Activated naive CD4-positive, alpha-beta T cell treated with anti-CD3 and anti-CD28 coated beads, Interleukin-2, amount 50 U/mL, for 72 hours (primary cell): Measurements from ENCODE around the gene GTPBP2. TPM values are rescaled to one million over a fixed set of nuclear protein-coding genes. Genes with fewer than 3 reads are reported as not detected.
"Not testable (repeated sequence)": the region's sequence is repeated elsewhere in the genome, so short reads cannot be mapped to it uniquely, and the experiment has no call there.

ENCODE experiments used
- ATAC-seq, 2 donors: fragments of 150-1000 bp; cut with Tn5 transposase; 2 replicates each; pipeline ENCODE4 v1.10.0; 2021; ENCODE audit warnings: mild to moderate bottlenecking in 2 of 2, moderate library complexity in 2 of 2
- DNase-seq, 2 donors: peaks; one replicate each; pipeline ENCODE4 v3.0.0; 2021 to 2022; ENCODE audit warnings: low spot score in 2 of 2
- H3K27ac Mint-ChIP-seq, 2 donors: one replicate each; pipeline ENCODE4 v1.8.0; 2022; ENCODE audit warnings: mild to moderate bottlenecking in 2 of 2, mixed read lengths in 2 of 2
- H3K36me3 Mint-ChIP-seq, 2 donors: one replicate each; pipeline ENCODE4 v1.8.0; 2022; ENCODE audit warnings: mixed read lengths in 2 of 2
- H3K9me3 Mint-ChIP-seq, 2 donors: one replicate each; pipeline ENCODE4 v1.8.0; 2022; ENCODE audit warnings: mixed read lengths in 2 of 2
- total RNA-seq, 2 donors: library from RNA; stranded (reverse); gene quantifications; one replicate each; pipeline ENCODE4 v1.2.3, GENCODE V29; 2022

GTPBP2 gene
- total RNA-seq, 2 donors from 2014 or later = 84.1 to 85.8 TPM

GRCh38 chr6:43667245-43668150 lies 38.4 kb upstream of the GTPBP2 start:
- Mint-ChIP-seq H3K9me3 (no peaks in the 10 kb centered on the region), H3K36me3 (no peaks in the 10 kb centered on the region)
- ATAC-seq = peak; percentile 63 to 65

GRCh38 chr6:43666196-43666920 lies 37.3 kb upstream of the GTPBP2 start:
- Mint-ChIP-seq H3K27ac (peak overlapping the region in 1 of 2 donors; percentile 41), H3K9me3 (no peaks in the 10 kb centered on the region)

More at GRCh38 chr6:43667245-43668150, 38.4 kb upstream of the GTPBP2 start:
- peak; percentile 76 to 89 for DNase-seq
- peak overlapping the region; percentile 80 to 87 for H3K27ac Mint-ChIP-seq

GRCh38 chr6:43665376-43665775 lies 36.3 kb upstream of the GTPBP2 start:
- H3K27ac Mint-ChIP-seq = no peak overlapping the region
- DNase-seq (no peak), ATAC-seq (no peak)
- H3K36me3 Mint-ChIP-seq = peaks cover 0 to 5% of the 10 kb centered on the region in 2 donors
- H3K9me3 Mint-ChIP-seq = no peaks in the 10 kb centered on the region

More at GRCh38 chr6:43666196-43666920, 37.3 kb upstream of the GTPBP2 start:
- no peaks in the 10 kb centered on the region for H3K36me3 Mint-ChIP-seq
- ATAC-seq = no peak
- no peak for DNase-seq

- not testable (repeated sequence) for H3K27ac Mint-ChIP-seq, H3K36me3 Mint-ChIP-seq, DNase-seq, H3K9me3 Mint-ChIP-seq
- peak in 1 of 2 donors; percentile 55 for ATAC-seq
Observed at GRCh38 chr6:43662948-43663347, 33.9 kb upstream of the GTPBP2 start.

GRCh38 chr6:43658161-43658560 lies 29.1 kb upstream of the GTPBP2 start:
- no peaks in the 10 kb centered on the region for H3K9me3 Mint-ChIP-seq

GRCh38 chr6:43657221-43657802 lies 28.2 kb upstream of the GTPBP2 start:
- DNase-seq (no peak), ATAC-seq (no peak)
- H3K27ac Mint-ChIP-seq = no peak overlapping the region
- H3K36me3 Mint-ChIP-seq = peaks cover 0 to 5% of the 10 kb centered on the region in 2 donors
- H3K9me3 Mint-ChIP-seq = no peaks in the 10 kb centered on the region

More at GRCh38 chr6:43658161-43658560, 29.1 kb upstream of the GTPBP2 start:
- ATAC-seq = no peak
- H3K27ac Mint-ChIP-seq = no peak overlapping the region
- H3K36me3 Mint-ChIP-seq = peaks cover 0 to 5% of the 10 kb centered on the region in 2 donors
- DNase-seq = no peak

- not testable (repeated sequence) for ATAC-seq, DNase-seq, H3K27ac Mint-ChIP-seq, H3K36me3 Mint-ChIP-seq, H3K9me3 Mint-ChIP-seq
Observed at GRCh38 chr6:43652822-43653221, 23.8 kb upstream of the GTPBP2 start.

GRCh38 chr6:43648248-43648647 lies 19.2 kb upstream of the GTPBP2 start:
- no peak overlapping the region for H3K27ac Mint-ChIP-seq
- no peaks in the 10 kb centered on the region for H3K9me3 Mint-ChIP-seq
- DNase-seq (no peak), ATAC-seq (no peak)
- H3K36me3 Mint-ChIP-seq = no peaks in the 10 kb centered on the region

GRCh38 chr6:43647613-43648012 lies 18.5 kb upstream of the GTPBP2 start:
- ATAC-seq = no peak
- Mint-ChIP-seq H3K27ac (no peak overlapping the region), H3K36me3 (no peaks in the 10 kb centered on the region), H3K9me3 (no peaks in the 10 kb centered on the region)
- no peak for DNase-seq

- Mint-ChIP-seq H3K36me3 (peaks cover 0 to 7% of the 10 kb centered on the region in 2 donors), H3K9me3 (no peaks in the 10 kb centered on the region), H3K27ac (peak overlapping the region in 1 of 2 donors; percentile 94)
- DNase-seq (no peak), ATAC-seq (peak; percentile 10 to 32)
Observed at GRCh38 chr6:43645613-43645964, 16.5 kb upstream of the GTPBP2 start.

- ATAC-seq = peak; percentile 85 to 92
- Mint-ChIP-seq H3K27ac (peak within 1 kb of the TSS in 1 of 2 donors; percentile 94), H3K9me3 (no peaks in the 10 kb centered on the region), H3K36me3 (peaks cover 5 to 12% of the 10 kb centered on the region in 2 donors)
- DNase-seq = peak in 1 of 2 donors; percentile 78
Observed at GRCh38 chr6:43644940-43645612, 16.0 kb upstream of the GTPBP2 start, which contains the start of gene RSPH9. Gene RSPH9, plus strand, starts transcription at chr6:43645036. Its CDS starts 63 bp downstream, at chr6:43645099.

- Mint-ChIP-seq H3K27ac (peak overlapping the region in 1 of 2 donors; percentile 72), H3K9me3 (no peaks in the 10 kb centered on the region), H3K36me3 (peaks cover 23 to 42% of the 10 kb centered on the region in 2 donors)
- DNase-seq = no peak
- no peak for ATAC-seq
Observed at GRCh38 chr6:43639984-43640800, 11.1 kb upstream of the GTPBP2 start.

- DNase-seq = no peak
- ATAC-seq = peak; percentile 8 to 18
- no peaks in the 10 kb centered on the region for H3K9me3 Mint-ChIP-seq
- peak overlapping the region; percentile 95 to 98 for H3K27ac Mint-ChIP-seq
- peaks cover 23 to 38% of the 10 kb centered on the region in 2 donors for H3K36me3 Mint-ChIP-seq
Observed at GRCh38 chr6:43636308-43636659, 7.2 kb upstream of the GTPBP2 start.

- H3K9me3 Mint-ChIP-seq = no peaks in the 10 kb centered on the region
Observed at GRCh38 chr6:43635387-43636307, 6.6 kb upstream of the GTPBP2 start, which contains the start of gene MAD2L1BP. Gene MAD2L1BP, plus strand, starts transcription at chr6:43635840. Its CDS starts 36 bp downstream, at chr6:43635876.

More at GRCh38 chr6:43635387-43636307, 6.6 kb upstream of the GTPBP2 start, which contains the start of gene MAD2L1BP:
- peak within 1 kb of the TSS; percentile 95 to 98 for H3K27ac Mint-ChIP-seq
- H3K36me3 Mint-ChIP-seq = peaks cover 23 to 36% of the 10 kb centered on the region in 2 donors
- DNase-seq = peak; percentile 85 to 92
- peak; percentile 88 to 90 for ATAC-seq
